HepG2 (cell line): ENCODE measurements around the gene NDUFB3. TPM values are rescaled to one million over a fixed set of nuclear protein-coding genes. Genes with fewer than 3 reads are reported as not detected.

Experiments used
- AHR ChIP-seq: IDR thresholded peaks from 2 replicates; pipeline ENCODE4 v1.6.1; 2018; ENCODE audit warnings: missing genetic modification reagents, missing compliant biosample characterization
- DR1 ChIP-seq: sonication (generic); formaldehyde crosslinking; IDR thresholded peaks from 2 replicates; pipeline ENCODE4 v1.8.0; 2021; ENCODE audit warnings: mild to moderate bottlenecking, missing genetic modification reagents, inconsistent platforms
- FOXA1 ChIP-seq, 2 experiments: fragments of 450-650 bp in 1 of 2; sonication (generic) in 1 of 2; formaldehyde crosslinking in 1 of 2; IDR thresholded peaks; 2 replicates each; pipeline versions ENCODE4 v1.4.0 to v1.6.1; 2016 to 2020; ENCODE audit warnings: missing genetic modification reagents in 1 of 2
- KDM6A ChIP-seq: IDR thresholded peaks from 2 replicates; pipeline ENCODE4 v1.6.1; 2016; ENCODE audit warnings: low read depth
- MBNL3 ChIP-seq: fragments of 250-450 bp; sonication (Bioruptor Pico); conservative IDR thresholded peaks from 2 replicates; pipeline ENCODE4 v1.8.0; 2022; ENCODE audit warnings: mild to moderate bottlenecking, inconsistent platforms
- MEIS1 ChIP-seq: sonication (generic); formaldehyde crosslinking; IDR thresholded peaks from 2 replicates; pipeline ENCODE4 v1.9.0; 2021; ENCODE audit warnings: mild to moderate bottlenecking, missing genetic modification reagents, moderate library complexity, borderline replicate concordance
- PPARG ChIP-seq: conservative IDR thresholded peaks from 2 replicates; pipeline ENCODE4 v1.6.1; 2016; ENCODE audit warnings: missing biosample characterization, missing genetic modification reagents
- RBM22 ChIP-seq: fragments of 200-400 bp; formaldehyde crosslinking; optimal IDR thresholded peaks from 2 replicates; pipeline ENCODE3; 2017; ENCODE audit warnings: mild to moderate bottlenecking, low read length, moderate library complexity
- SKI ChIP-seq: fragments of 450-650 bp; IDR thresholded peaks from one replicate; pipeline ENCODE4 v1.6.1; 2018; ENCODE audit warnings: mild to moderate bottlenecking; ENCODE audit not compliant: partially characterized antibody
- TBX3 ChIP-seq: fragments of 450-650 bp; IDR thresholded peaks from 2 replicates; pipeline ENCODE4 v1.6.1; 2017; ENCODE audit warnings: antibody characterized with exemption, mild to moderate bottlenecking, inconsistent platforms, borderline replicate concordance
- TSC22D2 ChIP-seq: sonication (generic); formaldehyde crosslinking; IDR thresholded peaks from 2 replicates; pipeline ENCODE4 v1.5.1; 2020; ENCODE audit warnings: missing genetic modification reagents, mild to moderate bottlenecking, borderline replicate concordance
- ZFP90 ChIP-seq: sonication (generic); formaldehyde crosslinking; IDR thresholded peaks from 2 replicates; pipeline ENCODE4 v1.8.0; 2022; ENCODE audit warnings: missing genetic modification reagents, mild to moderate bottlenecking, inconsistent platforms, borderline replicate concordance
- ZFP91 ChIP-seq: sonication (generic); formaldehyde crosslinking; IDR thresholded peaks from 2 replicates; pipeline ENCODE4 v1.9.0; 2022; ENCODE audit warnings: missing genetic modification reagents, mild to moderate bottlenecking, borderline replicate concordance
- ZKSCAN5 ChIP-seq: sonication (generic); formaldehyde crosslinking; IDR thresholded peaks from 2 replicates; pipeline ENCODE4 v1.5.1; 2020; ENCODE audit warnings: mild to moderate bottlenecking, missing genetic modification reagents
- ZNF235 ChIP-seq: sonication (generic); formaldehyde crosslinking; IDR thresholded peaks from 2 replicates; pipeline ENCODE4 v1.8.1; 2023; ENCODE audit warnings: mild to moderate bottlenecking, missing genetic modification reagents, borderline replicate concordance
- ZNF792 ChIP-seq: IDR thresholded peaks from 2 replicates; pipeline ENCODE4 v1.6.1; 2016
- ZNF816 ChIP-seq: sonication (generic); formaldehyde crosslinking; IDR thresholded peaks from 2 replicates; pipeline ENCODE4 v1.8.0; 2022; ENCODE audit warnings: missing genetic modification reagents, mild to moderate bottlenecking, borderline replicate concordance
- polyA plus RNA-seq, 8 experiments: library from polyadenylated mRNA; depleted of rRNA in 3 of 8; stranded (reverse) in 7 of 8; unstranded in 1 of 8; fragments of >200 nt; fragmentation: Illumina TruSeq in 4 of 8; extraction: Trizol in 4 of 8; gene quantifications; 2 replicates each; pipeline versions ENCODE4 v1.2.1 to v1.2.3, GENCODE V29; 2011 to 2016; ENCODE audit warnings: low read depth in 4 of 8, missing spikeins in 1 of 8, mixed read lengths in 1 of 8; ENCODE audit not compliant: insufficient read depth in 1 of 8
- total RNA-seq, 5 experiments: library from RNA; depleted of rRNA; stranded (reverse); fragments of >200 nt; fragmentation: Illumina TruSeq; extraction: Trizol; gene quantifications; 2 replicates each; pipeline ENCODE4 v1.2.3, GENCODE V29; 2016; ENCODE audit warnings: low read depth in 1 of 5
- TF ChIP-seq, protein P1 (sequence below): sonication (generic); formaldehyde crosslinking; conservative IDR thresholded peaks from 2 replicates; pipeline ENCODE4 v1.4.0; 2020; ENCODE audit warnings: mild to moderate bottlenecking, missing genetic modification reagents, moderate library complexity
- TF ChIP-seq, protein P2 (sequence below): sonication (generic); formaldehyde crosslinking; IDR thresholded peaks from 2 replicates; pipeline ENCODE4 v1.5.1; 2020; ENCODE audit warnings: missing genetic modification reagents, mild to moderate bottlenecking, borderline replicate concordance
- TF ChIP-seq, protein P3 (sequence below): sonication (generic); formaldehyde crosslinking; conservative IDR thresholded peaks from 2 replicates; pipeline ENCODE4 v1.4.0; 2020; ENCODE audit warnings: missing genetic modification reagents

The NDUFB3 gene
- total and polyA plus RNA-seq, 2 of the 13 experiments (the other 11 are each of a cell fraction or from before 2014, with no cell fraction given), result 50.7 to 159 TPM

DNA sequence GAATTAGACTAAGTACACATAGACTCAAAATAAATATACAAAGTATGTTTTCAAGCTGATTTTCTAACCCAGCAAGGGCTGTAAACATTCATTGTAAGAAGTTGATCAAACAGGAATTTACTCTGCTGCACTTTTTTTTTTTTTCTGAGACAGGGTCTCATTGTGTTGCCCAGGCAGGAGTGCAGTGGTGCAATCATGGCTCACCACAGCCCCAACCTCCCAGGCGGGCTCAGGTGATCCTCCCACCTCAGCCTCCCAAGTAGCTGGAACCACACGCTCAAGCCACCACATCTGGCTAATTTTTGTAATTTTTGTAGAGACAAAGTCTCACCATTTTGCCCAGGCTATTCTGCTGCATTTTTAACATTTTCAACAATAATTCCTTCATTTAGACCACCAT, 35.8 kb downstream of the NDUFB3 start (continued):
- TF ChIP-seq AHR (CRISPR knock-in tag), result no peak
- no peak for TF ChIP-seq SKI
- TF ChIP-seq, protein P1, sequence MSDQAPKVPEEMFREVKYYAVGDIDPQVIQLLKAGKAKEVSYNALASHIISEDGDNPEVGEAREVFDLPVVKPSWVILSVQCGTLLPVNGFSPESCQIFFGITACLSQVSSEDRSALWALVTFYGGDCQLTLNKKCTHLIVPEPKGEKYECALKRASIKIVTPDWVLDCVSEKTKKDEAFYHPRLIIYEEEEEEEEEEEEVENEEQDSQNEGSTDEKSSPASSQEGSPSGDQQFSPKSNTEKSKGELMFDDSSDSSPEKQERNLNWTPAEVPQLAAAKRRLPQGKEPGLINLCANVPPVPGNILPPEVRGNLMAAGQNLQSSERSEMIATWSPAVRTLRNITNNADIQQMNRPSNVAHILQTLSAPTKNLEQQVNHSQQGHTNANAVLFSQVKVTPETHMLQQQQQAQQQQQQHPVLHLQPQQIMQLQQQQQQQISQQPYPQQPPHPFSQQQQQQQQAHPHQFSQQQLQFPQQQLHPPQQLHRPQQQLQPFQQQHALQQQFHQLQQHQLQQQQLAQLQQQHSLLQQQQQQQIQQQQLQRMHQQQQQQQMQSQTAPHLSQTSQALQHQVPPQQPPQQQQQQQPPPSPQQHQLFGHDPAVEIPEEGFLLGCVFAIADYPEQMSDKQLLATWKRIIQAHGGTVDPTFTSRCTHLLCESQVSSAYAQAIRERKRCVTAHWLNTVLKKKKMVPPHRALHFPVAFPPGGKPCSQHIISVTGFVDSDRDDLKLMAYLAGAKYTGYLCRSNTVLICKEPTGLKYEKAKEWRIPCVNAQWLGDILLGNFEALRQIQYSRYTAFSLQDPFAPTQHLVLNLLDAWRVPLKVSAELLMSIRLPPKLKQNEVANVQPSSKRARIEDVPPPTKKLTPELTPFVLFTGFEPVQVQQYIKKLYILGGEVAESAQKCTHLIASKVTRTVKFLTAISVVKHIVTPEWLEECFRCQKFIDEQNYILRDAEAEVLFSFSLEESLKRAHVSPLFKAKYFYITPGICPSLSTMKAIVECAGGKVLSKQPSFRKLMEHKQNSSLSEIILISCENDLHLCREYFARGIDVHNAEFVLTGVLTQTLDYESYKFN, result 0 out of 2 replicates have a peak, but pooled peaks have one; percentile 20
- no peak for TF ChIP-seq MBNL3 (CRISPR knock-in tag)
- no peak for TF ChIP-seq TSC22D2 (CRISPR knock-in tag)
- no peak for TF ChIP-seq TBX3
- TF ChIP-seq PPARG (CRISPR knock-in tag), result no peak
- no peak for TF ChIP-seq ZFP91 (CRISPR knock-in tag)
- TF ChIP-seq, protein P2, sequence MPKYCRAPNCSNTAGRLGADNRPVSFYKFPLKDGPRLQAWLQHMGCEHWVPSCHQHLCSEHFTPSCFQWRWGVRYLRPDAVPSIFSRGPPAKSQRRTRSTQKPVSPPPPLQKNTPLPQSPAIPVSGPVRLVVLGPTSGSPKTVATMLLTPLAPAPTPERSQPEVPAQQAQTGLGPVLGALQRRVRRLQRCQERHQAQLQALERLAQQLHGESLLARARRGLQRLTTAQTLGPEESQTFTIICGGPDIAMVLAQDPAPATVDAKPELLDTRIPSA (CRISPR knock-in tag), result no peak
- TF ChIP-seq, protein P3, sequence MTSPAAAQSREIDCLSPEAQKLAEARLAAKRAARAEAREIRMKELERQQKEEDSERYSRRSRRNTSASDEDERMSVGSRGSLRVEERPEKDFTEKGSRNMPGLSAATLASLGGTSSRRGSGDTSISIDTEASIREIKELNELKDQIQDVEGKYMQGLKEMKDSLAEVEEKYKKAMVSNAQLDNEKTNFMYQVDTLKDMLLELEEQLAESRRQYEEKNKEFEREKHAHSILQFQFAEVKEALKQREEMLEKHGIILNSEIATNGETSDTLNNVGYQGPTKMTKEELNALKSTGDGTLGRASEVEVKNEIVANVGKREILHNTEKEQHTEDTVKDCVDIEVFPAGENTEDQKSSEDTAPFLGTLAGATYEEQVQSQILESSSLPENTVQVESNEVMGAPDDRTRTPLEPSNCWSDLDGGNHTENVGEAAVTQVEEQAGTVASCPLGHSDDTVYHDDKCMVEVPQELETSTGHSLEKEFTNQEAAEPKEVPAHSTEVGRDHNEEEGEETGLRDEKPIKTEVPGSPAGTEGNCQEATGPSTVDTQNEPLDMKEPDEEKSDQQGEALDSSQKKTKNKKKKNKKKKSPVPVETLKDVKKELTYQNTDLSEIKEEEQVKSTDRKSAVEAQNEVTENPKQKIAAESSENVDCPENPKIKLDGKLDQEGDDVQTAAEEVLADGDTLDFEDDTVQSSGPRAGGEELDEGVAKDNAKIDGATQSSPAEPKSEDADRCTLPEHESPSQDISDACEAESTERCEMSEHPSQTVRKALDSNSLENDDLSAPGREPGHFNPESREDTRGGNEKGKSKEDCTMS (CRISPR knock-in tag), result no peak
- TF ChIP-seq ZNF792 (CRISPR knock-in tag), result no peak
- TF ChIP-seq RBM22, result no peak
- no peak for TF ChIP-seq ZFP90 (CRISPR knock-in tag)
- no peak for TF ChIP-seq MEIS1
- no peak for TF ChIP-seq DR1
- no peak for TF ChIP-seq ZKSCAN5 (CRISPR knock-in tag)
- TF ChIP-seq ZNF816 (CRISPR knock-in tag), result no peak
- TF ChIP-seq KDM6A (CRISPR knock-in tag), result no peak
- TF ChIP-seq FOXA1 (IDR thresholded peaks at IDR 0.05), result no peak
- TF ChIP-seq FOXA1 (CRISPR knock-in tag; IDR thresholded peaks at IDR 0.05), result peak; percentile 26; the same call in 1 of the 2 replicates
- no peak for TF ChIP-seq ZNF235 (CRISPR knock-in tag)
